ENCODE data around the gene ADAM12.

GRCh38 chr10:126409821-126410220 lies 21.5 kb upstream of the ADAM12 start:
- TF ChIP-seq POLR2A (IDR thresholded peaks at IDR 0.05; ENCODE audit: low read depth, low read length) (no peak), POLR2AphosphoS5 (IDR thresholded peaks at IDR 0.05; ENCODE audit: low read depth, low read length) (no peak), TAF1 (IDR thresholded peaks at IDR 0.05; ENCODE audit: low read depth, low read length) (no peak), SPI1 (IDR thresholded peaks at IDR 0.05; ENCODE audit: low read depth, low read length) (no peak), POU2F2 (IDR thresholded peaks at IDR 0.05; ENCODE audit: low read depth, low read length) (no peak)

All from GM12891 (cell line).